Endodermal cell (in vitro differentiated cells): Measurements from ENCODE around the gene HSP90AB1. TPM values are rescaled to one million over a fixed set of nuclear protein-coding genes. Genes with fewer than 3 reads are reported as not detected.

ENCODE experiments used
- DNase-seq: peaks from one replicate; pipeline ENCODE4 v3.0.0-alpha.2; 2017
- H3K27ac ChIP-seq: 2 replicates; pipeline ENCODE4 v1.5.1; 2013; ENCODE audit warnings: mild to moderate bottlenecking, low read depth, low read length, moderate library complexity
- H3K27me3 ChIP-seq: 2 replicates; pipeline ENCODE4 v1.6.1; 2013; ENCODE audit warnings: mild to moderate bottlenecking, low read length, moderate library complexity; ENCODE audit not compliant: insufficient read depth, control insufficient read depth, poor library complexity, severe bottlenecking
- H3K36me3 ChIP-seq: 2 replicates; pipeline ENCODE4 v1.7.0; 2013; ENCODE audit warnings: mild to moderate bottlenecking, low read length, moderate library complexity; ENCODE audit not compliant: control insufficient read depth, insufficient read depth
- H3K4me1 ChIP-seq: one replicate; pipeline ENCODE4 v1.7.0; 2013; ENCODE audit warnings: low read length; ENCODE audit not compliant: control insufficient read depth, insufficient read depth
- H3K4me3 ChIP-seq: 2 replicates; pipeline ENCODE4 v1.5.1; 2013; ENCODE audit warnings: mild to moderate bottlenecking, low read length, moderate library complexity
- H3K9ac ChIP-seq: 2 replicates; pipeline ENCODE4 v1.6.1; 2013; ENCODE audit warnings: mild to moderate bottlenecking, low read length, moderate library complexity; ENCODE audit not compliant: poor library complexity, severe bottlenecking; ENCODE audit errors: extremely low read depth
- H3K9me3 ChIP-seq: 2 replicates; pipeline ENCODE4 v1.6.1; 2013; ENCODE audit warnings: mild to moderate bottlenecking, low read length, moderate library complexity; ENCODE audit not compliant: control insufficient read depth
- H3K27ac Mint-ChIP-seq: 2 replicates; pipeline ENCODE4 v1.8.0; 2020; ENCODE audit warnings: mixed read lengths
- H3K27me3 Mint-ChIP-seq: 2 replicates; pipeline ENCODE4 v1.8.0; 2021; ENCODE audit warnings: mild to moderate bottlenecking, mixed read lengths; ENCODE audit not compliant: insufficient read depth
- H3K36me3 Mint-ChIP-seq: 2 replicates; pipeline ENCODE4 v1.8.0; 2020; ENCODE audit warnings: low read depth, mixed read lengths
- H3K4me1 Mint-ChIP-seq: 2 replicates; pipeline ENCODE4 v1.8.0; 2020; ENCODE audit warnings: mixed read lengths
- H3K4me3 Mint-ChIP-seq: 2 replicates; pipeline ENCODE4 v1.8.0; 2020; ENCODE audit warnings: mild to moderate bottlenecking, moderate library complexity, mixed read lengths
- H3K9me3 Mint-ChIP-seq: 2 replicates; pipeline ENCODE4 v1.8.0; 2020; ENCODE audit warnings: mild to moderate bottlenecking, mixed read lengths
- WGBS, 2 experiments: methylation state at CpG; one replicate each; pipeline versions ENCODE4 v1.1.5 to v1.1.7; 2013; ENCODE audit warnings: missing lambda C conversion rate in 2 of 2, mixed read lengths in 1 of 2; ENCODE audit not compliant: insufficient coverage in 1 of 2, insufficient read length in 1 of 2; 5-methylcytosine and 5-hydroxymethylcytosine counted together
- total RNA-seq, 2 donors: library from RNA; stranded (reverse); fragmentation: NEBNext Ultra II Directional in 1 of 2; extraction: Animal tissue kit (Norgen Biotek cat#: 25700) in 1 of 2; gene quantifications; 2 replicates in 1 of 2; 3 replicates in 1 of 2; pipeline ENCODE4 v1.2.1, GENCODE V29; 2021
- TF ChIP-seq, protein P1 (sequence below): fragments of 200-600 bp; sonication (generic); conservative IDR thresholded peaks from 2 replicates; pipeline ENCODE4 v1.5.0; 2021; ENCODE audit warnings: antibody characterized with exemption, mild to moderate bottlenecking

HSP90AB1 gene
- total RNA-seq, 2 donors from 2014 or later = 1,356 to 1,422 TPM

DNA sequence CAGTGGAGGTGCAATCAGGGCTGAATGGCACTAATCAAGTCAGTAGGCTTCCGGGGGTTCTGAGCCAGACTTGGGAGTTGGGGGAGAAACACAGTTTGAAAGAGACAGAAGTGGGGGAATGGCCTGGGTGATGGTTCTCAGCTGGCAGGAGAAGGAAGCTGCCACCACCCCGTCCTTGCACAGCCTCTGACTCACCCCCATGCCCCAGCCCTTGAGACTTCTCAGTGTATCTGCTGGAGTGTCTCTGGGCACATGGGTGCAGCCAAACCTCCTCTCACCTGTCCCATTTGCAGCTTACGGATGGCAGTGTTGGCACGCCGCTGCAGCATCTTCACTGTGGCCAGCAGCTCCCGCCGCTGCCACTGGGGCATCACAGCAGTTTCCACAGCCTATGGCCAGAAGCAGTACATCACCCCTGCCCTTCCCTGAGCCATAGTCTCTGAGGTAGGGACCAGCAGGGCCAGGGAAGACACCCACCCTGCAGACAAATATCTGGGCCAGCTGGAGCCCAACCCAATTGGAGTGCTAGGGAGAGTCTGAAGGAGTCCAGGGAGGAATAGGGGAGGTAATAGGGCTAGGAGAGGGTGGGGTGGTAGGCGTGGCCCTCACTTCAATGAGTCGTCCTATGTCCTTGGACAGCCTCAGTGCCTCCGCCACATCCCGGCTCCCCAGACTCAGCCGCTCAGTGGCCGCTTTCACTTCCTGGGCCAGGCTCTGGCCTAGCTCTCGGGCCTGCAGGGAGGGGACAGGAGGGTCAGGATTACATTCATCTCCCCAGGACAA is 55.1 kb downstream of the HSP90AB1 start:
- H3K36me3 ChIP-seq = peaks cover 64% of the 10 kb centered on the region
- H3K27ac ChIP-seq = no peak overlapping the region
- H3K9ac ChIP-seq = no peak overlapping the region
- Mint-ChIP-seq H3K36me3 (peaks cover 62% of the 10 kb centered on the region), H3K27me3 (peaks cover 18% of the 10 kb centered on the region), H3K4me1 (peaks cover 15% of the 10 kb centered on the region), H3K9me3 (no peaks in the 10 kb centered on the region), H3K27ac (no peak overlapping the region), H3K4me3 (no peak overlapping the region)
- 97 to 100% methylated on average over 8 to 14 of the region's 14 CpGs for WGBS, 2 experiments
- no peak overlapping the region for H3K4me3 ChIP-seq
- H3K4me1 ChIP-seq = peaks cover 10% of the 10 kb centered on the region
- no peaks in the 10 kb centered on the region for H3K9me3 ChIP-seq
- peak; percentile 25 for DNase-seq
- TF ChIP-seq, protein P1, sequence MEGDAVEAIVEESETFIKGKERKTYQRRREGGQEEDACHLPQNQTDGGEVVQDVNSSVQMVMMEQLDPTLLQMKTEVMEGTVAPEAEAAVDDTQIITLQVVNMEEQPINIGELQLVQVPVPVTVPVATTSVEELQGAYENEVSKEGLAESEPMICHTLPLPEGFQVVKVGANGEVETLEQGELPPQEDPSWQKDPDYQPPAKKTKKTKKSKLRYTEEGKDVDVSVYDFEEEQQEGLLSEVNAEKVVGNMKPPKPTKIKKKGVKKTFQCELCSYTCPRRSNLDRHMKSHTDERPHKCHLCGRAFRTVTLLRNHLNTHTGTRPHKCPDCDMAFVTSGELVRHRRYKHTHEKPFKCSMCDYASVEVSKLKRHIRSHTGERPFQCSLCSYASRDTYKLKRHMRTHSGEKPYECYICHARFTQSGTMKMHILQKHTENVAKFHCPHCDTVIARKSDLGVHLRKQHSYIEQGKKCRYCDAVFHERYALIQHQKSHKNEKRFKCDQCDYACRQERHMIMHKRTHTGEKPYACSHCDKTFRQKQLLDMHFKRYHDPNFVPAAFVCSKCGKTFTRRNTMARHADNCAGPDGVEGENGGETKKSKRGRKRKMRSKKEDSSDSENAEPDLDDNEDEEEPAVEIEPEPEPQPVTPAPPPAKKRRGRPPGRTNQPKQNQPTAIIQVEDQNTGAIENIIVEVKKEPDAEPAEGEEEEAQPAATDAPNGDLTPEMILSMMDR = no peak
- H3K27me3 ChIP-seq = peaks cover 12% of the 10 kb centered on the region

- no peak for DNase-seq
- Histone ChIP-seq H3K9me3 (no peaks in the 10 kb centered on the region), H3K36me3 (peaks cover 69% of the 10 kb centered on the region), H3K4me3 (no peak overlapping the region), H3K27me3 (peaks cover 5% of the 10 kb centered on the region), H3K27ac (no peak overlapping the region), H3K9ac (no peak overlapping the region), H3K4me1 (peaks cover 10% of the 10 kb centered on the region)
- Mint-ChIP-seq H3K27me3 (peaks cover 13% of the 10 kb centered on the region), H3K36me3 (peaks cover 69% of the 10 kb centered on the region), H3K4me3 (no peak overlapping the region), H3K27ac (no peak overlapping the region), H3K9me3 (no peaks in the 10 kb centered on the region), H3K4me1 (peaks cover 12% of the 10 kb centered on the region)
- 81 to 84% methylated on average over 7 to 12 of the region's 12 CpGs for WGBS, 2 experiments
- TF ChIP-seq, protein P1 = no peak
Observed at GRCh38 chr6:44302856-44303255, 56.0 kb downstream of the HSP90AB1 start.

Other genes with a start within 250 kb of the HSP90AB1 start
- gene MRPL14, start 119.6 kb upstream of the HSP90AB1 start, total RNA-seq = 10 to 100 TPM; 66.5 to 69.6 TPM
- 10 to 100 TPM; 64.6 to 65.2 TPM for gene TMEM63B, start 119.5 kb upstream of the HSP90AB1 start, total RNA-seq
- gene CAPN11, start 88.3 kb upstream of the HSP90AB1 start, total RNA-seq = 1 to 10 TPM in 1 of 2 donors, under 1 TPM in 1; 0.53 to 1.2 TPM
- gene MYMX, start 30.2 kb upstream of the HSP90AB1 start, total RNA-seq = 1 to 10 TPM; 1.7 to 1.8 TPM
- 100 to 1,000 TPM; 129 to 155 TPM for gene SLC29A1, start 23.5 kb upstream of the HSP90AB1 start, total RNA-seq
- gene SLC35B2, start 10.4 kb downstream of the HSP90AB1 start, total RNA-seq = 10 to 100 TPM; 52.5 to 54.3 TPM
- gene NFKBIE, start 18.4 kb downstream of the HSP90AB1 start, total RNA-seq = 10 to 100 TPM in 1 of 2 donors, 1 to 10 TPM in 1; 8.3 to 11.0 TPM
- gene TMEM151B, start 23.3 kb downstream of the HSP90AB1 start, total RNA-seq = under 1 TPM; 0.22 to 0.51 TPM
- gene AARS2, start 66.2 kb downstream of the HSP90AB1 start, total RNA-seq = 10 to 100 TPM; 22.9 to 24.7 TPM
- gene SPATS1, start 95.5 kb downstream of the HSP90AB1 start, total RNA-seq = not detected
- 10 to 100 TPM; 28.9 to 30.5 TPM for gene CDC5L, start 140.6 kb downstream of the HSP90AB1 start, total RNA-seq